Neural progenitor cell (in vitro differentiated cells): ENCODE data around the gene ARHGAP8. TPM values are rescaled to one million over a fixed set of nuclear protein-coding genes. Genes with fewer than 3 reads are reported as not detected.

Experiments used
- DNase-seq: peaks from one replicate; pipeline ENCODE4 v3.0.0-alpha.2; 2016; ENCODE audit warnings: low spot score
- H2AFZ ChIP-seq: fragments of 200-600 bp; sonication (generic); replicated peaks from 2 replicates; pipeline ENCODE4 v1.6.1; 2016; ENCODE audit warnings: antibody characterized with exemption
- H3F3A ChIP-seq: fragments of 200-600 bp; sonication (generic); 2 replicates; pipeline ENCODE4 v1.6.1; 2016; ENCODE audit warnings: antibody characterized with exemption, low read depth
- H3K27ac ChIP-seq: fragments of 200-600 bp; sonication (generic); 2 replicates; pipeline ENCODE4 v1.5.1; 2016; ENCODE audit warnings: mild to moderate bottlenecking
- H3K27me3 ChIP-seq: fragments of 200-600 bp; sonication (generic); 2 replicates; pipeline ENCODE4 v1.6.1; 2016; ENCODE audit warnings: mild to moderate bottlenecking, moderate library complexity
- H3K36me3 ChIP-seq: fragments of 200-600 bp; sonication (generic); 2 replicates; pipeline ENCODE4 v1.5.1; 2016
- H3K4me1 ChIP-seq: fragments of 200-600 bp; sonication (generic); 2 replicates; pipeline ENCODE4 v1.6.1; 2016; ENCODE audit warnings: mixed run types
- H3K4me2 ChIP-seq: fragments of 200-600 bp; sonication (generic); 2 replicates; pipeline ENCODE4 v1.6.1; 2016
- H3K4me3 ChIP-seq: fragments of 200-600 bp; sonication (generic); 2 replicates; pipeline ENCODE4 v1.5.1; 2016
- H3K79me2 ChIP-seq: fragments of 200-600 bp; sonication (generic); 2 replicates; pipeline ENCODE4 v1.6.1; 2016; ENCODE audit warnings: low read depth
- H3K9ac ChIP-seq: fragments of 200-600 bp; sonication (generic); 2 replicates; pipeline ENCODE4 v1.6.1; 2016
- H3K9me3 ChIP-seq: fragments of 200-600 bp; sonication (generic); 2 replicates; pipeline ENCODE4 v1.5.1; 2016; ENCODE audit warnings: low read depth
- H4K20me1 ChIP-seq: fragments of 200-600 bp; sonication (generic); 2 replicates; pipeline ENCODE4 v1.6.1; 2016; ENCODE audit warnings: low read depth
- H3K27ac Mint-ChIP-seq: 3 replicates; pipeline ENCODE4 v1.8.0; 2021; ENCODE audit warnings: mixed read lengths
- H3K27me3 Mint-ChIP-seq: 2 replicates; pipeline ENCODE4 v1.8.0; 2022; ENCODE audit warnings: low read depth, mild to moderate bottlenecking, inconsistent platforms, moderate library complexity, mixed read lengths; ENCODE audit not compliant: insufficient read depth
- H3K36me3 Mint-ChIP-seq: 3 replicates; pipeline ENCODE4 v1.8.0; 2021; ENCODE audit warnings: mixed read lengths
- H3K4me1 Mint-ChIP-seq: 3 replicates; pipeline ENCODE4 v1.8.0; 2021; ENCODE audit warnings: mixed read lengths
- H3K4me3 Mint-ChIP-seq: 3 replicates; pipeline ENCODE4 v1.8.0; 2021; ENCODE audit warnings: mild to moderate bottlenecking, moderate library complexity, mixed read lengths
- H3K9me3 Mint-ChIP-seq: 3 replicates; pipeline ENCODE4 v1.8.0; 2020; ENCODE audit warnings: mixed read lengths
- CTCF ChIP-seq: fragments of 200-600 bp; sonication (generic); IDR thresholded peaks from 2 replicates; pipeline ENCODE4 v1.5.1; 2017; ENCODE audit warnings: antibody characterized with exemption, mild to moderate bottlenecking
- EZH2 ChIP-seq: fragments of 200-600 bp; sonication (generic); IDR thresholded peaks from 2 replicates; pipeline ENCODE4 v1.6.1; 2017; ENCODE audit warnings: antibody characterized with exemption, mild to moderate bottlenecking, moderate library complexity
- EZH2phosphoT487 ChIP-seq: fragments of 200-600 bp; sonication (generic); IDR thresholded peaks from 2 replicates; pipeline ENCODE4 v1.6.1; 2017; ENCODE audit warnings: antibody characterized with exemption
- total RNA-seq: library from RNA; depleted of rRNA; stranded (reverse); fragments of >200 nt; gene quantifications from 2 replicates; pipeline ENCODE4 v1.2.3, GENCODE V29; 2015; ENCODE audit warnings: low replicate concordance

The ARHGAP8 gene
- total RNA-seq, 1 donor from 2014 or later = 3.0 TPM

- Mint-ChIP-seq H3K27me3 (peaks cover 34% of the 10 kb centered on the region), H3K27ac (no peak overlapping the region), H3K4me3 (peak overlapping the region; percentile 74), H3K9me3 (peaks cover 2% of the 10 kb centered on the region), H3K4me1 (no peaks in the 10 kb centered on the region), H3K36me3 (no peaks in the 10 kb centered on the region)
- Histone ChIP-seq H3K4me1 (no peaks in the 10 kb centered on the region), H3K9ac (no peak overlapping the region), H3K4me3 (peak overlapping the region; percentile 55), H3K27me3 (peaks cover 27% of the 10 kb centered on the region), H4K20me1 (no peaks in the 10 kb centered on the region), H3K27ac (no peak overlapping the region), H3K9me3 (no peaks in the 10 kb centered on the region), H2AFZ (peak overlapping the region; percentile 90), H3K79me2 (no peaks in the 10 kb centered on the region), H3K36me3 (no peaks in the 10 kb centered on the region), H3F3A (no peaks in the 10 kb centered on the region), H3K4me2 (peak overlapping the region; percentile 97)
- no peak for DNase-seq
- TF ChIP-seq EZH2 (peak; percentile 18), EZH2phosphoT487 (no peak)
Observed at GRCh38 chr22:44753189-44754042, 1.0 kb downstream of the ARHGAP8 start.

GRCh38 chr22:44754998-44755397 is 2.6 kb downstream of the ARHGAP8 start:
- peaks cover 27% of the 10 kb centered on the region for H3K27me3 ChIP-seq
- H3K4me1 ChIP-seq = no peaks in the 10 kb centered on the region
- no peak overlapping the region for H3K4me3 ChIP-seq
- peaks cover 35% of the 10 kb centered on the region for H3K27me3 Mint-ChIP-seq
- H3K9ac ChIP-seq = no peak overlapping the region
- no peaks in the 10 kb centered on the region for H4K20me1 ChIP-seq
- no peaks in the 10 kb centered on the region for H3K36me3 ChIP-seq
- H3K9me3 Mint-ChIP-seq = peaks cover 2% of the 10 kb centered on the region
- TF ChIP-seq EZH2 = no peak
- H2AFZ ChIP-seq = no peak overlapping the region
- no peak overlapping the region for H3K27ac ChIP-seq
- no peaks in the 10 kb centered on the region for H3K79me2 ChIP-seq
- no peaks in the 10 kb centered on the region for H3F3A ChIP-seq
- H3K36me3 Mint-ChIP-seq = no peaks in the 10 kb centered on the region
- no peak overlapping the region for H3K4me3 Mint-ChIP-seq
- no peaks in the 10 kb centered on the region for H3K4me1 Mint-ChIP-seq
- no peaks in the 10 kb centered on the region for H3K9me3 ChIP-seq
- H3K4me2 ChIP-seq = no peak overlapping the region
- DNase-seq = no peak
- H3K27ac Mint-ChIP-seq = no peak overlapping the region

GRCh38 chr22:44755417-44755816 is 3.0 kb downstream of the ARHGAP8 start:
- no peaks in the 10 kb centered on the region for H3K36me3 Mint-ChIP-seq
- Histone ChIP-seq H3K36me3 (no peaks in the 10 kb centered on the region), H3K27ac (no peak overlapping the region), H3K4me3 (no peak overlapping the region), H4K20me1 (no peaks in the 10 kb centered on the region), H3K4me2 (no peak overlapping the region), H3K27me3 (peaks cover 27% of the 10 kb centered on the region), H3K4me1 (no peaks in the 10 kb centered on the region), H3K9me3 (no peaks in the 10 kb centered on the region), H3K79me2 (no peaks in the 10 kb centered on the region), H2AFZ (no peak overlapping the region), H3F3A (no peaks in the 10 kb centered on the region), H3K9ac (no peak overlapping the region)
- H3K27ac Mint-ChIP-seq = no peak overlapping the region
- no peaks in the 10 kb centered on the region for H3K4me1 Mint-ChIP-seq
- TF ChIP-seq EZH2phosphoT487 (no peak), EZH2 (no peak), CTCF (no peak)
- H3K9me3 Mint-ChIP-seq = peaks cover 2% of the 10 kb centered on the region
- DNase-seq = no peak
- H3K27me3 Mint-ChIP-seq = peaks cover 34% of the 10 kb centered on the region
- H3K4me3 Mint-ChIP-seq = no peak overlapping the region

- Histone ChIP-seq H3K36me3 (no peaks in the 10 kb centered on the region), H3K4me2 (no peak overlapping the region), H2AFZ (no peak overlapping the region), H4K20me1 (no peaks in the 10 kb centered on the region), H3K79me2 (no peaks in the 10 kb centered on the region), H3K4me1 (no peaks in the 10 kb centered on the region), H3K27me3 (peaks cover 27% of the 10 kb centered on the region), H3K9me3 (no peaks in the 10 kb centered on the region), H3K4me3 (no peak overlapping the region), H3K9ac (no peak overlapping the region), H3F3A (no peaks in the 10 kb centered on the region), H3K27ac (no peak overlapping the region)
- no peak overlapping the region for H3K4me3 Mint-ChIP-seq
- H3K4me1 Mint-ChIP-seq = no peaks in the 10 kb centered on the region
- H3K9me3 Mint-ChIP-seq = peaks cover 2% of the 10 kb centered on the region
- peaks cover 31% of the 10 kb centered on the region for H3K27me3 Mint-ChIP-seq
- TF ChIP-seq EZH2phosphoT487 (no peak), CTCF (no peak), EZH2 (no peak)
- H3K27ac Mint-ChIP-seq = no peak overlapping the region
- no peak for DNase-seq
- no peaks in the 10 kb centered on the region for H3K36me3 Mint-ChIP-seq
Observed at GRCh38 chr22:44755956-44756361, 3.6 kb downstream of the ARHGAP8 start.
